GM19438 (cell line): Measurements from ENCODE around the gene KCTD1.

ENCODE experiments used
- ATAC-seq: cut with Tn5 transposase; IDR thresholded peaks from one replicate; pipeline ENCODE4 v1.9.1; 2021; ENCODE audit warnings: low read depth; ENCODE audit not compliant: unreplicated experiment

Gene KCTD1

DNA sequence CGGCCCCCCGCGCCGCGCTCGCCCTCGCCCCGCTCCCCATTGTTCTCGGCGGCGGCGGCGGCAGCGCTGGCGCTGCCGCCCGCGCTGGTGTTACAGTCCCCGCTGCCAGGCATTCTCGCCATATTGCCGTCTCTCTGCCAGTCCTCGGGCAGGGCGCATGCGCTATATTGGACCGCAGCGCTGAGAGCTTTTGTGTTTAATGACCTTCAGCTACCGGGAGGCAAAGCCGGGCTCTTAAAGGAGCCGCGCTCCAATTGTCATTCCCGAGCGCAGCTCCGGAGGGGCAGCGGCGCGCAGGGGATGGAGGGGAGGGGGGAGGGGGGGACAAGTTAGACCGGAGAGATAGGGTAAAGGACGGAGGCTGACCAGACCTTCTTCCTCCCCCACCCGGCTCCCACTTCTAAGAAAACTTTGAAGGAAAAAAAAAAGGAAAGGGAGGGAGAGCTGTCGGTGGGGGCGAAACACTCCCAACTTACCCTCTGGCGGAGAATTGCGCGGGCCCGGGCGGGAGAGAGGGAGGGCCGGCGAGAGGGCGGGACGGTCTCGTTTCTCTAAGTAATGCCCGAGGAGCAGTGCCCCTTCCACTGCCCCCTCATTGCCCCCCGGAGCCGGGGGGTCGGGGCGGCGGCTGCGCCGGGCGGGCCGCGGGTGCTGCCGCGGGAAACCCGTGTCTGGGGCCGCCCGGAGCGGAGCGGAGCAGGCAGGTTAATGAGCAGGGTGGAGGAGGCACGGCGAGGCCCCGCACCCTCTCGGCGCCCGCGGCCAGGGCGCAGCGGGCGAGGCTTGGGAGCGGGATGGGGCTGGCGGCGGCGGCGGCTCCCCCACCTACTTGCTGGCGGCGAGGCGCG is at the start of gene KCTD1:
Gene KCTD1, minus strand, starts transcription at position 139 of the 848 bp plus-strand sequence. Its CDS starts 17 bp downstream, at position 122.
- peak; percentile 38 for ATAC-seq

DNA sequence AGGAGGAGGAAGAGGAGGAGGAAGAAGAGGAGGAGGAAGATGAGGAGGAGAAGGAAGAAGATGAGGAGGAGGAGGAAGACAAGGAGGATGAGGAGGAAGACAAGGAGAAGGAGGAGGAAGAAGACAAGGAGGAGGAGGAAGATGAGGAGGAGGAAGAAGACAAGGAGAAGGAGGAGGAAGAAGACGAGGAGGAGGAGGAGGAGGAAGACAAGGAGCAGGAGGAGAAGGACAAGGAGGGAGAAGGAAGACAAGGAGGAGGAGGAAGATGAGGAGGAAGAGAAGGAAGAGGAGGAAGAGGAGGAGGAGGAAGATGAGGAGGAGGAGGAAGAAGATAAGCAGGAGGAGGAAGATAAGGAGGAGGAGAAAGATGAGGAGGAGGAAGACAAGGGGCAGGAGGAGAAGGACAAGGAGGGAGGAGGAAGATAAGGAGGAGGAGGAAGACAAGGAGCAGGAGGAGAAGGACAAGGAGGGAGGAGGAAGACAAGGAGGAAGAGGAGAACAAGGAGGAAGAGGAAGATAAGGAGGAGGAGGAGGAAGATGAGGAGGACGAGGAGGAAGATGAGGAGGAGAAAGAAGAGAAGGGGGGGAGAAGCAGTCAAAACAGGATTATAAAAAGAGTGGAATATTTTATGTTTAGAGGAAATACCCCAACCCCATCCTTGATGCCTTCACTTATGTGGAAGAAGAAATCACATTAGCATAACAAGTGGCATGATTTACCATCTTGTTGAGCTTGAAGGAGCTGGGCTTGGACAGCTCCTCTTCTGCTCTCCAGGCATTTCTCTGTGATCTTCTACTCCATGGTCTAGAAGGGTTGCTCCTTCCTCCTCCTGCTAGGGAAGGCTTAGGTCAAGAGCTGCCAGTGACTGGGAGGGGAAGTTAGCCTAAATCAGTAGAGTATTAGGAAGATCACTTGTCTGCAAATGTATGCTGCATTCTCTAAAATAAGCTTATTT is 45.3 kb upstream of the KCTD1 start:
- no peak for ATAC-seq

DNA sequence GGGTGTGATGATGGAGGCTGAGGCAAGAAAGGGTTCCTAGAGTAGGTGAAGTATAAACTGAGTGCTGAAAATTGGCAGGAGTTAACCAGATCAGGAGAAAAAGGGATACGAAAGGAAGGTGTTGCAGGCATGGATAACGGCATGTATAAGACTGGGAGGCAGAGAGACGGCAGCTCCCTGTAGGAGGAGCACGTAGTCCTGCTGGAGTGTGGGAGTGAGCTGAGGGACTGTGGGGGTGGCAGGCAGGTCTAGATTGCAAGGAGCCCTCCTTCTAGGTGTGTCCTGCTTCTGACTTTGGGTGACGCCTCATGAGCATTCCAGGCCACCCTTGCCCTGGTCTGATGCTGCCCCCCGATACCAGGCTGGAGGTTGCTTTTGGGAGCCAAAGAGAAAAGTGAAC is 36.4 kb upstream of the KCTD1 start:
- no peak for ATAC-seq

DNA sequence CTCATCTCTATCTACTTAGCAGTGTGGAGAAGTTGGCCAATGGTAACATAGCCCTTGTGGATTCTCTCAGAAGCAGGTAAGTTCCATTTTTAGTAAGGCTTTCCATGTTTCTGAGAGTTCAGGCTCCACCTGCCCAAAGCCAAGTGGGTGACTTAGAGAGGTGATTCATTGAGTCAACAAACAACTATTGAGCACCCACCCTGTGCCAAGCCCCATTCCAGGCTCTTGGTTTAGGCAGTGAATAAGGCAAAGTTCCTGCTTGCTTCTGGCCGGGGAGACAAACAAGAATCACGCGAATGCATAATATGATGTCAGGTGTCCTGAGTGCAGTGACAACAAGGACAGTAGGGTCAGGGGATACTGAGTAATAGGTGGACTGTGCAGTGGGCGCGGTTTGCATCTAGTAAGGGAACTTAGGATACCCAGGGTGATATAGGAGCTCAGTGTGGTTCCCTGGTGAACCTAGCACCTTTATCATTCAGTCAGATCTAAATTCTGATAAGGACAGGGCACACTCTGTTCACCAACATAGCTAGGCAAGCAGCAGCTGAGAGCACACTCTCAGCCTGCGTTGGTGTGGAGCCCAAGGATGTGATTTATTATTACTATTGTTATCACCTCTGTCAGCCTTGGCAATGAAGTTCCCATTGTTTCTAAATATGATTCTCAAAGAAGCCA is 31.7 kb upstream of the KCTD1 start:
- no peak for ATAC-seq

DNA sequence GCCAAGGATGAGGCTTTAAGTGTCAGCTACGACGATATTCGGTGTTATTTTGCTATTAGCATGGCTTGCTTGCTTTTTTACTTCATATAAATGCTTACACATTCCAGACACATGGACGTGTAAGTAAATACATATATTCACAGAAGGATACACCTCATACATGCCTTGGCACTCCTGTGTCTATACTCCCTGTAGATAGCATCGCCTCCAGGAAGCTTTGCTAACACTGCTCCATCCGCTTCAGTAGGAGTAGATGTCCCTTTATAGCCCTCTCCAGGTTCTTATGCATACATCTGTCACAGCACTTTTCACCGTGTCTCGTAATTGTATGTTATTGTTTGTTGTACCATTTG is 27.5 kb upstream of the KCTD1 start:
- ATAC-seq, result no peak

GRCh38 chr18:26574958-26575864 is 26.9 kb upstream of the KCTD1 start:
- ATAC-seq, result no peak

DNA sequence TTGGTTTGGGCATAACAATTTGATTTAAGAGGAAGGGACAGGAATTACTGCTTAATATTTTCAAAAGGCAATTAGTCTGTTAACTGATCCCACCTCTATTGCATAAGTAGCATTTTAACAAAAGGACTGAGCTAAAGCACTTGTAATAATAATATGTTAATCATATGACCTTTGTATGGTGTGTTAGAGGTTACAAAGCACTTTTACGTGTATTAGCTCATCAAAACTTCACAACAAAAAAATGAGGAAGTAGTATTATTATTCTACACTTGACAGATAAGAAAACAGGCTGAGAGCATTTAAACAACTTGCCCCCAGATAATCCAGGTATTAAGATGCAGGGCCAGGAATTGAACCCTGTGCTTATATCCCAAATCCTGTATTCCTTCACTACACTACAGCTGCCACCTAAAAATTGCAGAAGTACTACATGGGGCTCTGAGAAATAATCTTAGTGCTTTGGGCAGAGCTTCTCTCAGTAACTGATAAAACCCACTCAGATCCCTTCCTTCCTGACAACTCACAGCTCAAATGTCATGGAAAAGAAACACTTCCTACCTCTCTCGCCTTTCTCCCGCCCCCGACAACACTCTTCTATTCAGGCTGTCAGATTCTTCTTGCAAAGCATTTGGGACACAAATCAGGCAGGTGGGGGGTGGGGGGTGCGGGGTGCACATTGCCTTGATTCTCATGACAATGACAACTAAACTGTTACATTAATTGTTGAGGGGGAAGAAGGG is 20.7 kb upstream of the KCTD1 start:
- no peak for ATAC-seq

DNA sequence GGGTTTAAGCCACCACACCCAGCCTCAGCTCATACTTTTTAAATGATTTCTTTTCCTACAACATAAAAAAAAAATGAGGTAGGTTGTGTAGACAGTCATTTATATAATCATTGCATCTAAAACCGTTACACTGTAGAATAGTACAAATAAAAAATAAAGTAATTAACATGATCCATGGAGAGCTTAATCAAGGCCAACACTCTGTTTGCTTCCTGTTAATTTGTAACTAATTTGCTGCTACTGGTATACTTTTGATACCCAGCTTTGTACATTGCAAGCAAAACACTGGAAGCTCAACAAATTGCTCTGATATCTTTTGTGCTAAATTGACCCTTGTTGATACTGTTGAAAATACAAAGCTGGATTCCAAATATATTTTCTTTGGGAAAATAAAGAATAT is 20.2 kb upstream of the KCTD1 start:
- no peak for ATAC-seq

DNA sequence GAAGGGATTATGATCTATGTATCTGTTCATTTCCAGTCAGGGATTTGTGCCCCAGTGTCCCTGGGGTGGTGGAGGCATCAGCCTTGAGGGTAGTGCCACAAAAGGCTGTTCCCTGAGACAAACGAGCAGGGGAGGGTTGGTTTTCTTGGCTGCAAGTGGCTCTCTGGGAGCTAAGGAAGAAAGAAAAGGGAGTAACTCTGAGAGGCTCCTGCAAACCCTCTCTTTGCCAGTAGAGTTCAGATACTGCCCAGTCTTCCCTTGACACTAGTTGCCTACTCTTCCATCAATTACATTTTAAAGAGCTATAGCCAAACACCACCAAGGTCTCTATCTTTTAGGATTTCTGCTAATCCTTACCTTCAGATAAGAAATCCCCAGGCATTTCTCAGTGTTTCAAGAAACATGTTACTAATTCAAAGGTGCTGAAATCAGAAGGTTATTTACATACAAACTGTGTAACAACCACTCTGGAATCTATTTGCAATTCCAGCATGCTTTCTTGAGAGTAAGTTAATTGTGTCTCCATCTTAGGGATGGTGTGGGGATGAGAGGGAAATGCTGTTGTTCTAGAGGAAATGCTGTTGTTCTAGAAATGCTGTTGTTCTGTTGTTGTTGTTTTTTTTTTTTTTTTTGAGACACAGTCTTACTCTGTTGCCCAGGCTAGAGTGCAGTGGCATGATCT is 18.7 kb upstream of the KCTD1 start:
- no peak for ATAC-seq

DNA sequence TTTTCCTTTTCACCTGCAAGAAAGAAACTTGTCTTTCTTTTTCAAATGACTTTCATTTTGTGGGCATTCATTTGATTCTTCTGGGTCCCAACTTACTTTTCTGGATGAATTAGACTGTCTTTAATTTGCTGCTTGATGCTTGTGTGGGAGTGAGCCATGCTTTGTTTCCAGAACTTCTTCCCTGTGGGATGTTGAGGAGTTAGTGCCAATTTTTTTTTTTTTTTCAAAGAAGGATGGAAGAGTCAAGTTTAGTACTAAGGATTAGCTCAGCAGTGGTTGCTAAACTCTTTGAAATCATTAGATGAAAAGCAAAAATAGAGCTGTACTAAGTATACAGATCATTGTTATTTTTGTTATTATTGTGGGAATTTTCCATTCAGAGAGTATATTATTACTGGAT is 17.2 kb upstream of the KCTD1 start:
- ATAC-seq, result no peak

DNA sequence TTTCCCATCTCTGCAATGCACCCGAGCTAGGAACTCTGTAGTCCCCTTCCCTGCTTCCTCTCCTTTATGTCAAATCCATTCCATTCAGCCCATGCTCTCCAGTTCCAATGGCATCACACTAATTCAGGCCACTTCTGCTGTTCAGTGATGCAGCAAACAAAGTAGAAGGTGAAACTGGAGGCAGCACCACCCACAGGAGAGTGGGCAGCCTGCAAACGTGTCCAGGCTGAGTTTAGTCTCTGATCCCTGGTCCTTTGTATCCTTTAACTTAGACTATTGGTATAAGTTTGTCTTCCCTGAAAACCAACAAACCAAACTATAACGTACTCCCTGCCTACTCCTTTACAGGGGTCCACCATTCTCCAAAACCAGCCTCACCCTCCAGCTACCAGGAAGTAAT is 14.7 kb upstream of the KCTD1 start:
- no peak for ATAC-seq

DNA sequence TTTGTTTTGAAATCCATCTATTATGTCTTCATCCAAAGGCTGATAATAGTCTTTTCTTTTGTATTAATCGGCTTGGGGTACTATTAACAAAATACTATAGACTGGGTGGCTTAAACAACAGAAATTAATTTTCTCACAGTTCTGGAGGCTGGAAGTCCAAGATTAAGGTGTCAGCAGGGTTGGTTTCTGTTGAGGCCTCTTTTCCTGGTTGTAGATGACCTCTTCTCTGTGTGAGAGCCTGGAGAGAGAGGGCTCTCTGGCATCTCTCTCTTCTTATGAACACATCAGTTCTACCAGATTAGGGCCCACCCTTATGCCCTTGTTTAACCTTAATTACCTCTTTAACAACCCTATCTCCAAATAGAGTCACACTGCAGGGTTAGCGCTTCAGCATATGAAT is 14.2 kb upstream of the KCTD1 start:
- no peak for ATAC-seq

- ATAC-seq, result no peak
These were observed 13.4 kb upstream of the KCTD1 start for GRCh38 chr18:26561769-26562168.

DNA sequence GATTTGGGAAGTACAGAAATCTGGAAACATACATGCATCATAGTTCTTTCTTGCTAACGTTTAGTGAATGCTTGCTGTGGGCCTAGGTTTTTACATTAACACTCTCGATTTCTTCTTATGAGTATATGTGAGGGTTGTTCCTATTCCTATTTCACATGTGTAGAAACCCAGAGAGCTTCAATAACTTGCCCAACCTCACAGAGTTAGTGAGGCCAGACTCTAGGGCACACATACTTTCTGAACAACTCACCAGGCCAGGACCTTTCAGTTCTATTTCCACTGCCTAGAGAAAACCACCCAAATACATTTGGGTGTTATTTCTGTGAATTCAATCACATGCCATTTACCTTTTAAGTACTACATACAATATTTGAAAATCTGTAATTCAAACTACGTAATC is 8.2 kb upstream of the KCTD1 start:
- no peak for ATAC-seq

DNA sequence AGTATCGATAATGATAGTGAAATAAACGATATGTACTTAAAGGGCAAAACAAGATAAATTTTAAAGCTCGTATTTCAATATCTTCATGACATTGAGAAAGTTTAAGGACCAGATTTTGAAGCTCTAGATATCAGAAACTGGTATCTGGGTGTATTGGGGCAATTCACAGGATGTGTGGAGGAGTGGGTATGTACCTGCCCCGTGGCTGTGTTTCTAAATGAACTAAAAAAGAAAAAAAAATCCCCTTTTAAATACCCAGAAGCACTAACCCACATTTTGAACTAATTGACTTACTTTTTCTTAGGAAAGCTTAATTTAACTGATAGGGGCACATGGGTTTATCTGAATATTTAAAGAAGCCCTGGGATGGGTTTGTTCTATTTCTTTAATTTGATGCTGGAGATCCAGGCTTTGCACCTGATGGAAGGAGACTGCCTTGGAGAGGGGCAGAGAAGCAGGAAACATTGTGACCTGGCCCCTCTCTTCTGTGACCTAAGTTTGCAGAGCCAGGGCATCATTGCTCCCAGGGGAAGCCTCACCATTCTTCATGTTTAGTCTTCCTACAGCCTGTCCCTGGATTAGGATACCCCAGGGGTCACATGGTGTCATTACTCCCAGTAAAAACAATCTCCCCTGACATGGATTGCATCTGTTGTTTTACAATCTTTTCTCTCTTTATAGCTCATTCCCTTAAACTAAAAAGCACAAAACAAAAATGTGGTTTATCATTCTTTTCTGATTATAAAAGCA is 7.6 kb upstream of the KCTD1 start:
- no peak for ATAC-seq

- ATAC-seq, result no peak
These were observed 5.6 kb upstream of the KCTD1 start for GRCh38 chr18:26553943-26554342.

DNA sequence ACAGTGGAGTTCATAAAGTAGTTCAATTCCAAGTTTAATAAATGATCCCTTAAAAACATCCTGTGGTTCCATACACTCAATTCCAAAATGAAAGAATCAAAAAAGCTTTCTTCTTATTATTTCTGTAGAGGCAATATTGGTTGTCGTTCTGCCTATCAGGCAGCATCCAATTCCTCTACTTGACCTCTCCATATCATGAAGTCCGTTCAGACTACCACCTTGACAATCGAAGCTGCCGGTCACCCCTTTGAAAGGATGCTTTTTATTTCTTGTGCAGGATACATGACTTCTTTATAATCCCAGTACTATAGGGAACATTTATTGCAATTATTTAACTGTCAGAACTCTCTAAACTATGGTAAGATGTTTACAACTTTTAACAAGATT is 3.3 kb upstream of the KCTD1 start:
- no peak for ATAC-seq

DNA sequence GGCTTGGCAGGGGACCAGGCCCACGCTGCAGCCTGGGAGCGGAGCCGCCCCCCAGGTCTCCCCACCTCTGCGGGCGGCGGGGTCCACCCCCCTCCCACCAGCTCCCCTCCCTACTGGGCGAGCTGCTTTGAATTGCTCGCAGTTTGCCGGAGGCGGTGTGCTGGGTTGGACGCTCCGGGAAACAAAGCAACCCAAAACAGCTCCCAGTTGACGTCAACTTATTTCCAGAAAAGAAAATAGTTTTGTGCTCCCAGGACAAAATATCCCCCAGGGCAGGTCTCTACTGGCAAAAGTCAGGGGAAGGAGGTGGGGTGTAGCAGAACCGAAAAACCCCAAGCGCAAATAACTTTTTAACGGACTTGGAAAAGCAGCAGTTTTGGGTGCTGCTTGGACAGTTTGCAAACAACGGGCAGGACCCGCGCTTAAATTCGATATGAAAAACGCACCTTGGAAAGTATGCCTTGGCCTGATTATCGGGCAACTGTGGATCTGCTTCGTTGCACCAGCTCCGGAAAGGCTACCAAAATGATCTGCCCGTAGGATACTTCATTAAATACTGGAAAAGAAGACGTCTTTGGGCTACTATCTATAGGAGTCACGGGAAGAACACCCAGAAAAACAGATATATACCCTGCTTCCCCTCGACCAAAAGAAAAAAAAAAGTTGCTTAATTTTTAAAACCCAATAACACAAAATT is 2.8 kb upstream of the KCTD1 start:
- ATAC-seq, result no peak
